IMR-90 (cell line): ENCODE data around the gene CENPK.

Experiments
- CTCF ChIP-seq: conservative IDR thresholded peaks from 2 replicates; pipeline ENCODE4 v1.5.1; 2012; ENCODE audit warnings: mild to moderate bottlenecking, low read depth, low read length, improper control_type of control experiment
- MAZ ChIP-seq: IDR thresholded peaks from 2 replicates; pipeline ENCODE4 v1.6.1; 2012; ENCODE audit warnings: low read depth, mild to moderate bottlenecking, low read length, improper control_type of control experiment, moderate library complexity, borderline replicate concordance
- POLR2A ChIP-seq: IDR thresholded peaks from 2 replicates; pipeline ENCODE4 v1.6.1; 2012; ENCODE audit warnings: mild to moderate bottlenecking, low read depth, low read length
- RFX5 ChIP-seq: IDR thresholded peaks from 2 replicates; pipeline ENCODE4 v1.8.0; 2012; ENCODE audit warnings: low read depth, mild to moderate bottlenecking, low read length, moderate library complexity

DNA sequence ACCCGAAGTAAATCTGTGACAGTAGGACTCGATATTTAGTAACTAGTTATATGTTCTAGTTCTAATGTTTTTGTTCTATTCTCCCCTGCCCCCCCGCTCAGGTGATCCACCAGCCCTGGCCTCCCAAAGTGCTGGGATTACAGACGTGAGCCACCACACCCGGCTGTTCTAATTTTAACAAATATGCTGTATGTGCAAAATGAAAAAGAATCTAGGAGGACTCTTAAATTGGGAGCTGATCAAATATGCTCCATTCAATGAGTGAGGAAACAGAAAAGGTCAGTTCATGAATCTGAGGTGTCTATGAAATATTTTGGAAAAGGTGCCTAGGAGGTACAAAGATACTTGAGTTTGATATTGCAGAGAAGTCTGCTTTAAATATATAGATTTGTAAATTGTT lies 16.8 kb downstream of the CENPK start:
- TF ChIP-seq MAZ (no peak), POLR2A (no peak), CTCF (no peak), RFX5 (no peak)
